Liver (tissue), 3 donors: ENCODE measurements around the gene STK4.

ENCODE experiments used
- EGR1 ChIP-seq, 2 donors: IDR thresholded peaks; 2 replicates each; pipeline ENCODE4 v1.6.1; 2016 to 2018; ENCODE audit warnings: antibody characterized with exemption in 2 of 2, low read depth in 2 of 2
- GABPA ChIP-seq, 2 donors: IDR thresholded peaks in 1 of 2; conservative IDR thresholded peaks in 1 of 2; 2 replicates each; pipeline ENCODE4 v1.6.1; 2016; ENCODE audit warnings: antibody characterized with exemption in 2 of 2, mild to moderate bottlenecking in 1 of 2, moderate library complexity in 1 of 2
- NR2F2 ChIP-seq: IDR thresholded peaks from 2 replicates; pipeline ENCODE4 v1.6.1; 2016; ENCODE audit warnings: antibody characterized with exemption
- RAD21 ChIP-seq, 2 donors: IDR thresholded peaks; 2 replicates each; pipeline ENCODE4 v1.6.1; 2016; ENCODE audit warnings: antibody characterized with exemption in 2 of 2, mild to moderate bottlenecking in 2 of 2
- RXRA ChIP-seq, 2 donors: IDR thresholded peaks; 2 replicates each; pipeline ENCODE4 v1.6.1; 2017 to 2018; ENCODE audit warnings: antibody characterized with exemption in 2 of 2, mild to moderate bottlenecking in 1 of 2
- SP1 ChIP-seq: IDR thresholded peaks from 2 replicates; pipeline ENCODE4 v1.6.1; 2018; ENCODE audit warnings: antibody characterized with exemption, mild to moderate bottlenecking
- YY1 ChIP-seq: IDR thresholded peaks from 2 replicates; pipeline ENCODE4 v1.6.1; 2016; ENCODE audit warnings: antibody characterized with exemption, mild to moderate bottlenecking
- TF ChIP-seq, protein P1 (sequence below): fragments of 150-350 bp; IDR thresholded peaks from 2 replicates; pipeline ENCODE4 v1.5.1; 2017; ENCODE audit warnings: improper control_type of control experiment, low read depth, low read length; ENCODE audit not compliant: missing input control
- TF ChIP-seq, protein P2 (sequence below): IDR thresholded peaks from 2 replicates; pipeline ENCODE4 v1.6.1; 2016; ENCODE audit warnings: antibody characterized with exemption
- TF ChIP-seq, protein P3 (sequence below): IDR thresholded peaks from 2 replicates; pipeline ENCODE4 v1.6.1; 2016; ENCODE audit warnings: antibody characterized with exemption
- TF ChIP-seq, protein P4 (sequence below): IDR thresholded peaks from 2 replicates; pipeline ENCODE4 v1.6.1; 2016; ENCODE audit warnings: antibody characterized with exemption, mild to moderate bottlenecking
- TF ChIP-seq, protein P5 (sequence below): IDR thresholded peaks from 2 replicates; pipeline ENCODE4 v1.6.1; 2016; ENCODE audit warnings: antibody characterized with exemption
- donor health status: healthy.
- donor health status: healthy.

DNA sequence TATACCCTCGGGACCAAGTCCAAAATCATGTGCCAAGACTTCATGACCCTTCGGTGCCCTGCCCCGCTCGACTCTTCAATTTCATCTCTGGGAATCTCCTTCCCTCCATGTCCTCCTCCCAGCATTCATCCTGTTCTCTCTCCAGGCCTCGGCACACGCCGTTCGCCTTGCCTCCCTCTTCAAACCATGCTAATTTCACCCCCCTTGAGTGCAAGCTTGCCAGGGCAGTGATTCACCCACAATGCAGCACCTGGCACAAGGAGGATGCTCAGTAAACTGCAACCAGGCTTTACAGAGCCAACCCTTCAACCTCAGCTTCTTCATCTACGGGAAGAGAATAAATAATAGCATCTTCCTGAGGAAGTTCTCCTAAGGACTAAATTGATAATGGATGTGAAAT is 130.5 kb downstream of the STK4 start:
- TF ChIP-seq, protein P1, sequence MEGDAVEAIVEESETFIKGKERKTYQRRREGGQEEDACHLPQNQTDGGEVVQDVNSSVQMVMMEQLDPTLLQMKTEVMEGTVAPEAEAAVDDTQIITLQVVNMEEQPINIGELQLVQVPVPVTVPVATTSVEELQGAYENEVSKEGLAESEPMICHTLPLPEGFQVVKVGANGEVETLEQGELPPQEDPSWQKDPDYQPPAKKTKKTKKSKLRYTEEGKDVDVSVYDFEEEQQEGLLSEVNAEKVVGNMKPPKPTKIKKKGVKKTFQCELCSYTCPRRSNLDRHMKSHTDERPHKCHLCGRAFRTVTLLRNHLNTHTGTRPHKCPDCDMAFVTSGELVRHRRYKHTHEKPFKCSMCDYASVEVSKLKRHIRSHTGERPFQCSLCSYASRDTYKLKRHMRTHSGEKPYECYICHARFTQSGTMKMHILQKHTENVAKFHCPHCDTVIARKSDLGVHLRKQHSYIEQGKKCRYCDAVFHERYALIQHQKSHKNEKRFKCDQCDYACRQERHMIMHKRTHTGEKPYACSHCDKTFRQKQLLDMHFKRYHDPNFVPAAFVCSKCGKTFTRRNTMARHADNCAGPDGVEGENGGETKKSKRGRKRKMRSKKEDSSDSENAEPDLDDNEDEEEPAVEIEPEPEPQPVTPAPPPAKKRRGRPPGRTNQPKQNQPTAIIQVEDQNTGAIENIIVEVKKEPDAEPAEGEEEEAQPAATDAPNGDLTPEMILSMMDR = no peak
- TF ChIP-seq, protein P2, sequence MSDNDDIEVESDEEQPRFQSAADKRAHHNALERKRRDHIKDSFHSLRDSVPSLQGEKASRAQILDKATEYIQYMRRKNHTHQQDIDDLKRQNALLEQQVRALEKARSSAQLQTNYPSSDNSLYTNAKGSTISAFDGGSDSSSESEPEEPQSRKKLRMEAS = no peak
- TF ChIP-seq EGR1 (IDR thresholded peaks at IDR 0.05; ENCODE audit: low read depth in 2 of 2) = no peak
- no peak for TF ChIP-seq SP1
- no peak for TF ChIP-seq RAD21 (IDR thresholded peaks at IDR 0.05)
- TF ChIP-seq GABPA (IDR thresholded peaks at IDR 0.05 in 1 of 2, conservative IDR thresholded peaks at IDR 0.05 in 1 of 2) = no peak
- TF ChIP-seq, protein P3, sequence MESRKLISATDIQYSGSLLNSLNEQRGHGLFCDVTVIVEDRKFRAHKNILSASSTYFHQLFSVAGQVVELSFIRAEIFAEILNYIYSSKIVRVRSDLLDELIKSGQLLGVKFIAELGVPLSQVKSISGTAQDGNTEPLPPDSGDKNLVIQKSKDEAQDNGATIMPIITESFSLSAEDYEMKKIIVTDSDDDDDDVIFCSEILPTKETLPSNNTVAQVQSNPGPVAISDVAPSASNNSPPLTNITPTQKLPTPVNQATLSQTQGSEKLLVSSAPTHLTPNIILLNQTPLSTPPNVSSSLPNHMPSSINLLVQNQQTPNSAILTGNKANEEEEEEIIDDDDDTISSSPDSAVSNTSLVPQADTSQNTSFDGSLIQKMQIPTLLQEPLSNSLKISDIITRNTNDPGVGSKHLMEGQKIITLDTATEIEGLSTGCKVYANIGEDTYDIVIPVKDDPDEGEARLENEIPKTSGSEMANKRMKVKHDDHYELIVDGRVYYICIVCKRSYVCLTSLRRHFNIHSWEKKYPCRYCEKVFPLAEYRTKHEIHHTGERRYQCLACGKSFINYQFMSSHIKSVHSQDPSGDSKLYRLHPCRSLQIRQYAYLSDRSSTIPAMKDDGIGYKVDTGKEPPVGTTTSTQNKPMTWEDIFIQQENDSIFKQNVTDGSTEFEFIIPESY = no peak
- no peak for TF ChIP-seq YY1
- TF ChIP-seq, protein P4, sequence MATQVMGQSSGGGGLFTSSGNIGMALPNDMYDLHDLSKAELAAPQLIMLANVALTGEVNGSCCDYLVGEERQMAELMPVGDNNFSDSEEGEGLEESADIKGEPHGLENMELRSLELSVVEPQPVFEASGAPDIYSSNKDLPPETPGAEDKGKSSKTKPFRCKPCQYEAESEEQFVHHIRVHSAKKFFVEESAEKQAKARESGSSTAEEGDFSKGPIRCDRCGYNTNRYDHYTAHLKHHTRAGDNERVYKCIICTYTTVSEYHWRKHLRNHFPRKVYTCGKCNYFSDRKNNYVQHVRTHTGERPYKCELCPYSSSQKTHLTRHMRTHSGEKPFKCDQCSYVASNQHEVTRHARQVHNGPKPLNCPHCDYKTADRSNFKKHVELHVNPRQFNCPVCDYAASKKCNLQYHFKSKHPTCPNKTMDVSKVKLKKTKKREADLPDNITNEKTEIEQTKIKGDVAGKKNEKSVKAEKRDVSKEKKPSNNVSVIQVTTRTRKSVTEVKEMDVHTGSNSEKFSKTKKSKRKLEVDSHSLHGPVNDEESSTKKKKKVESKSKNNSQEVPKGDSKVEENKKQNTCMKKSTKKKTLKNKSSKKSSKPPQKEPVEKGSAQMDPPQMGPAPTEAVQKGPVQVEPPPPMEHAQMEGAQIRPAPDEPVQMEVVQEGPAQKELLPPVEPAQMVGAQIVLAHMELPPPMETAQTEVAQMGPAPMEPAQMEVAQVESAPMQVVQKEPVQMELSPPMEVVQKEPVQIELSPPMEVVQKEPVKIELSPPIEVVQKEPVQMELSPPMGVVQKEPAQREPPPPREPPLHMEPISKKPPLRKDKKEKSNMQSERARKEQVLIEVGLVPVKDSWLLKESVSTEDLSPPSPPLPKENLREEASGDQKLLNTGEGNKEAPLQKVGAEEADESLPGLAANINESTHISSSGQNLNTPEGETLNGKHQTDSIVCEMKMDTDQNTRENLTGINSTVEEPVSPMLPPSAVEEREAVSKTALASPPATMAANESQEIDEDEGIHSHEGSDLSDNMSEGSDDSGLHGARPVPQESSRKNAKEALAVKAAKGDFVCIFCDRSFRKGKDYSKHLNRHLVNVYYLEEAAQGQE = no peak
- TF ChIP-seq, protein P5, sequence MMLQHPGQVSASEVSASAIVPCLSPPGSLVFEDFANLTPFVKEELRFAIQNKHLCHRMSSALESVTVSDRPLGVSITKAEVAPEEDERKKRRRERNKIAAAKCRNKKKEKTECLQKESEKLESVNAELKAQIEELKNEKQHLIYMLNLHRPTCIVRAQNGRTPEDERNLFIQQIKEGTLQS = no peak
- no peak for TF ChIP-seq RXRA (IDR thresholded peaks at IDR 0.05)
- no peak for TF ChIP-seq NR2F2
